HG02610 (cell line): ENCODE results near the gene GSG1.

Source experiments
- ATAC-seq: cut with Tn5 transposase; IDR thresholded peaks from one replicate; pipeline ENCODE4 v1.9.1; 2021; ENCODE audit warnings: mild to moderate bottlenecking, moderate library complexity; ENCODE audit not compliant: unreplicated experiment

GSG1 gene

GRCh38 chr12:13103391-13104033 is at the start of gene GSG1:
Gene GSG1 (minus strand): TSS chr12:13103667. CDS start chr12:13103512, 155 bp downstream.
- ATAC-seq: no peak

- no peak for ATAC-seq
Measured at GRCh38 chr12:13153180-13153579, 49.7 kb upstream of the GSG1 start.

GRCh38 chr12:13152756-13153155 is 49.3 kb upstream of the GSG1 start:
- ATAC-seq: no peak

GRCh38 chr12:13152281-13152680 is 48.8 kb upstream of the GSG1 start:
- no peak for ATAC-seq

- no peak for ATAC-seq
Measured at GRCh38 chr12:13149411-13149810, 45.9 kb upstream of the GSG1 start.

GRCh38 chr12:13148485-13148847 is 45.0 kb upstream of the GSG1 start:
- ATAC-seq: no peak

GRCh38 chr12:13147688-13148484 is 44.4 kb upstream of the GSG1 start:
- no peak for ATAC-seq

- no peak for ATAC-seq
Measured at GRCh38 chr12:13146336-13146938, 43.0 kb upstream of the GSG1 start.

- no peak for ATAC-seq
Measured at GRCh38 chr12:13144266-13144828, 40.9 kb upstream of the GSG1 start.

- ATAC-seq: no peak
Measured at GRCh38 chr12:13142747-13143146, 39.3 kb upstream of the GSG1 start.

GRCh38 chr12:13141686-13142085 is 38.2 kb upstream of the GSG1 start:
- ATAC-seq: no peak

GRCh38 chr12:13135371-13136178 is 32.1 kb upstream of the GSG1 start:
- ATAC-seq: no peak

- no peak for ATAC-seq
Measured at GRCh38 chr12:13133886-13134285, 30.4 kb upstream of the GSG1 start.

- no peak for ATAC-seq
Measured at GRCh38 chr12:13130981-13131380, 27.5 kb upstream of the GSG1 start.

GRCh38 chr12:13128291-13128965 is 25.0 kb upstream of the GSG1 start:
- no peak for ATAC-seq

GRCh38 chr12:13127444-13127843 is 24.0 kb upstream of the GSG1 start:
- no peak for ATAC-seq

- no peak for ATAC-seq
Measured at GRCh38 chr12:13126494-13126893, 23.0 kb upstream of the GSG1 start.

GRCh38 chr12:13125996-13126395 is 22.5 kb upstream of the GSG1 start:
- ATAC-seq: no peak

- no peak for ATAC-seq
Measured at GRCh38 chr12:13124656-13125505, 21.4 kb upstream of the GSG1 start.
